Muscle layer of duodenum (tissue), 2 donors: ENCODE results near the gene AHCTF1.

Experiments used
- H3K27ac ChIP-seq: one replicate; pipeline ENCODE4 v1.7.0; 2013; ENCODE audit warnings: mild to moderate bottlenecking, low read length
- H3K27me3 ChIP-seq: one replicate; pipeline ENCODE4 v1.7.0; 2013; ENCODE audit warnings: low read depth, mild to moderate bottlenecking, control low read depth, low read length
- H3K36me3 ChIP-seq, 2 donors: one replicate each; pipeline ENCODE4 v1.7.0; 2013; ENCODE audit warnings: low read length in 2 of 2, control low read depth in 1 of 2, mild to moderate bottlenecking in 1 of 2; ENCODE audit not compliant: insufficient read depth in 2 of 2, control insufficient read depth in 1 of 2
- H3K4me1 ChIP-seq, 2 donors: one replicate each; pipeline ENCODE4 v1.7.0; 2013; ENCODE audit warnings: low read length in 2 of 2, mild to moderate bottlenecking in 2 of 2, control low read depth in 1 of 2, moderate library complexity in 1 of 2; ENCODE audit not compliant: insufficient read depth in 2 of 2, control insufficient read depth in 1 of 2
- H3K4me3 ChIP-seq, 2 donors: one replicate each; pipeline ENCODE4 v1.7.0; 2013; ENCODE audit warnings: low read length in 2 of 2, low read depth in 1 of 2, mild to moderate bottlenecking in 1 of 2
- H3K9me3 ChIP-seq, 2 donors: one replicate each; pipeline ENCODE4 v1.7.0; 2013; ENCODE audit warnings: low read length in 2 of 2, control low read depth in 1 of 2, mild to moderate bottlenecking in 1 of 2; ENCODE audit not compliant: control insufficient read depth in 1 of 2
- donor health status: healthy.

Gene AHCTF1

DNA sequence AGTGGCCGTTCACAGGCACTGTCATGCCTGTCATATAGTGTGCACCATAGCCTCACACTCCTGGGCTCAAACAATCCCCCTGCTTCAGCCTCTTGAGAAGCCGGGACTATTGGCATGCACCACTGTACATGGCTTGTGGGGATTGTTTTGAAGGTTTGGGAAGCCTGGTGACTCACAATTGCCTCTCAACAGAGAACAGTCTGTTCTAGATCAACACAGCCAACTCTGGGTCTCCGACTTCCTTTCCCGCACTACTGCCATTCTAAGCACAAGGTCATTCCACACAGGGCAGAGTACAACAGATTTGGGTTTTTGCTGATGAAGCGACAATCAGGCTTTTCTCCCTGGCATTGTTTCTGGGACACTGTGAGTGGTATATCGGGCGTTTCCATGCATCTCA, 15.5 kb upstream of the AHCTF1 start:
- Histone ChIP-seq H3K4me1 (no peaks in the 10 kb centered on the region), H3K4me3 (no peak overlapping the region), H3K36me3 (no peaks in the 10 kb centered on the region), H3K27ac (peak overlapping the region; percentile 27), H3K27me3 (no peaks in the 10 kb centered on the region), H3K9me3 (no peaks in the 10 kb centered on the region)

GRCh38 chr1:246946366-246946765, 14.6 kb upstream of the AHCTF1 start:
- Histone ChIP-seq H3K36me3 (no peaks in the 10 kb centered on the region), H3K4me3 (no peak overlapping the region), H3K4me1 (no peaks in the 10 kb centered on the region), H3K9me3 (no peaks in the 10 kb centered on the region), H3K27ac (no peak overlapping the region), H3K27me3 (no peaks in the 10 kb centered on the region)

DNA sequence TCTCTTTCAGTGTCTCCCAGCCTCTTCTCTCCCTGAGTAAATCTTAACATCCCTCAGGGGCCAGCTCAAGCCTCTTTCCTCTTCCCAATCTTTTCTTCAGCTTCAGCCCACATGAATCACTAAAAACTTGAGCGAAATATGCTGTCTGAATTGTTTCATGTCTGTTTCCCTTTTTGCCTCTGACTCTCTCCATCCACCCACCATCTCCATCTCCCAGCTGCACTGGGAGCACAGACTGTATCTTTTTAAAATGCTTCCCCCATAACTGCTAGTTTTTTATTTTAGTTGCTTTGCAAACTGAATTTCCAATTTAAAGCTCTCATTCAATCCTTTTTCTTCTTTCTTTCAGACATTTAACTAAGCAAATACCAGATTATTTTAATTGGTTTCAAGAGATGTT, 3.0 kb upstream of the AHCTF1 start:
- Histone ChIP-seq H3K36me3 (no peaks in the 10 kb centered on the region), H3K4me3 (no peak overlapping the region), H3K27me3 (no peaks in the 10 kb centered on the region), H3K9me3 (no peaks in the 10 kb centered on the region), H3K27ac (no peak overlapping the region), H3K4me1 (peaks cover 7 to 13% of the 10 kb centered on the region in 2 donors)

- no peaks in the 10 kb centered on the region for H3K9me3 ChIP-seq
Measured at GRCh38 chr1:246933893-246934292, 2.1 kb upstream of the AHCTF1 start.

DNA sequence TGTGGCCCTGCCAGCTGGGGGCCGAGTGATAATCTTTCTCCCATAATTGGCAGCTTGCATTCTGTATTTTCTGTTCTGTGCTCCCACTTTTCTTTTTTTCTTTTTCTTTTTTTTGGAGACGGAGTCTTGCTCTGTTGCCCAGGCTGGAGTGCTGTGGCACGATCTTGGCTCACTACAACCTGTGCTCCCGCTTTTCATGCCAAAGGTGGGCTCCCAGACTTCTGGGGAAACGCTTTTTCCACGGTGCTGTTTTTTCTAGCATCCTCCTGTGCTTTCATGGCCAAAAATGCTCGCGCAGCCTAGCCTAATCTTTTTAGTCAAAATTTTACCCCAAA, 585 bp upstream of the AHCTF1 start:
- Histone ChIP-seq H3K36me3 (no peaks in the 10 kb centered on the region), H3K4me1 (peaks cover 7 to 21% of the 10 kb centered on the region in 2 donors), H3K27me3 (no peaks in the 10 kb centered on the region), H3K9me3 (no peaks in the 10 kb centered on the region), H3K27ac (peak overlapping the region; percentile 51), H3K4me3 (peak overlapping the region; percentile 59 to 77)

More at GRCh38 chr1:246933893-246934292, 2.1 kb upstream of the AHCTF1 start:
- no peaks in the 10 kb centered on the region for H3K36me3 ChIP-seq
- H3K27me3 ChIP-seq: no peaks in the 10 kb centered on the region
- H3K4me1 ChIP-seq: peaks cover 7 to 17% of the 10 kb centered on the region in 2 donors
- no peak overlapping the region for H3K4me3 ChIP-seq
- H3K27ac ChIP-seq: no peak overlapping the region

DNA sequence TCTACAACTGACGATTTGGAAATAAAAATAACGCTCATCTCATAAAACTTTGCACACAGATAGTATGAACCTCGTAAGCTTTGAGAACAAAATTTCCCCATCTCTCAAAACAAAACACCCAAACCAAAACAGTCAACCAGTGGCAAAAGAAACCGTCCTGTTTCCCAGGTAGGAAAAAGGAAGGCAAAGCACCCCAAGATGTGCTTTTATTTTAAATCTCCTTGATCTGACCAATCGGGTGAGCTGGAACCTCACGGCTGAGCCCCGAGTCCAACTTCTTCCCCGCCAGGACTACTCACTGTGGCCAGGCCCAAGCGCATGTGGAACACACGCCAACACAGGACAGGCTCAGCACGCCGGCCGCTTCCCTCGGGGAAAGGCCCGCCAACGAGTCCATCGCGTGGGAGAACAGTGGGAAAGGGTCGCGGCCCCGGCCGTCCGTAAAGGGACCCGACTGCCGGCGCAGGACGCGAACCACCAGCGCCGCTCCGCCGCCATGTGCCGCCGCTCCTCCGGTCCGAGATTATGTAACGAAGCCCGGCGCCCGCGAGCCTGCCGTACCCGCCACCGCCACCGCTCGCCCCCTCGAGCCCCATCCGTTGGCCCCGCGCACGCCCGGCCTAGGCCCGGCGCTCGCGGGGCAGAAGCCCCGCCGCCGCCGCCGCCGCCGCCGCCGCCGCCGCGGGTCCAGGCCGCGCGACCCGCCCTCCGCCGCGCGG, 759 bp downstream of the AHCTF1 start:
- peak overlapping the region; percentile 88 for H3K27ac ChIP-seq
- H3K9me3 ChIP-seq: no peaks in the 10 kb centered on the region
- peak overlapping the region; percentile 77 to 81 for H3K4me3 ChIP-seq
- H3K36me3 ChIP-seq: no peaks in the 10 kb centered on the region
- H3K27me3 ChIP-seq: no peaks in the 10 kb centered on the region
- H3K4me1 ChIP-seq: peaks cover 7 to 21% of the 10 kb centered on the region in 2 donors

DNA sequence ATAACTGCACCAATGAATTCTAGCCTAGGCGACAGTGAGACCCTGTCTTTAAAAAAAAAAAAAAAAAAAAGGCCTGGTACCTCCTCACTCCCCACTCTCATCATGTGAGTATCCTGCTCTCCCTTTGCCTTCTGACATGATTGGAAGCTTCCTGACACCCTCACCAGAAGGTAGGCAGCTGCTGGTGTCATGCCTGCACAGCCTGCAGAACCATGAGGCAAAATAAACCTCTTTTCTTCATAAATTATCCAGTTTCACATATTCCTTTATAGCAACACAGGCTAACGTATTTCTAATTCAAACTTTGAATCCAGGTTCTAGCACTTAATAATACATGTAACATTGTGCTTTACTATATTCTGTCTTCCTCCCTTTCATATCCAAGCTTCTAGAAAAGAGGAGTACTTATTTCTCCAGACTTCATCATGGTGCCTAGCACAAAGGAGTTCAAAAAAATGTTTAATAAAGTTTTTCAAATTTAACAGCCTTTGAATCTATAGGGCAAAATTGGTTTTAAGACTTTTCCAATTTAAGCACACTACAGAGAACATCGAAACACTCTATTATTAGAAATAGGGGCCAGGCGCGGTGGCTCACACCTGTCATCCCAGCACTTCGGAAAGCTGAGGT, 5.6 kb downstream of the AHCTF1 start:
- Histone ChIP-seq H3K4me1 (peaks cover 3 to 30% of the 10 kb centered on the region in 2 donors), H3K27me3 (no peaks in the 10 kb centered on the region), H3K4me3 (no peak overlapping the region), H3K36me3 (no peaks in the 10 kb centered on the region), H3K27ac (no peak overlapping the region), H3K9me3 (no peaks in the 10 kb centered on the region)

GRCh38 chr1:246923900-246924299, 7.8 kb downstream of the AHCTF1 start:
- H3K36me3 ChIP-seq: no peaks in the 10 kb centered on the region
- no peaks in the 10 kb centered on the region for H3K27me3 ChIP-seq
- no peak overlapping the region for H3K4me3 ChIP-seq
- no peak overlapping the region for H3K27ac ChIP-seq
- no peaks in the 10 kb centered on the region for H3K9me3 ChIP-seq
- peaks cover 0 to 17% of the 10 kb centered on the region in 2 donors for H3K4me1 ChIP-seq

DNA sequence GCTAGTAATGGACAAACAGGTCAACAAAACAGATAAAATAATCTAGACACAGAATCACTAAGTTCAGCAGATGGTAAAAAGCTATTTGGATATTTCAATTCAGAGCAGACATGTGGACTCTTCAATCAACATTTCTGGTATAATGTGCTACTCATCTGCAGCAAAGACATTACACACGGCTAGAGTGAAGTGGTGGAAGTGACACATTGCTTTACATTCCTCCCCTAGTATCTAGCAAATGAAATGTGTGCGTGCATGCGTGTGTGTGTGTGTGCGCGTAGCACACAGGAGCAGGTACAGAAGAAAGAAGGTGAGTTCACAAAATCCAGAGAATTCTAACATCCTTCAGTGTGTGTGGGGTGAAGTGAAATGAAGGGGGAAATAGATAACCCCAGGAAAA, 8.3 kb downstream of the AHCTF1 start:
- H3K9me3 ChIP-seq: no peaks in the 10 kb centered on the region
- H3K36me3 ChIP-seq: no peaks in the 10 kb centered on the region
- peaks cover 0 to 17% of the 10 kb centered on the region in 2 donors for H3K4me1 ChIP-seq
- no peak overlapping the region for H3K4me3 ChIP-seq
- no peak overlapping the region for H3K27ac ChIP-seq
- H3K27me3 ChIP-seq: no peaks in the 10 kb centered on the region

- H3K27ac ChIP-seq: no peak overlapping the region
- H3K27me3 ChIP-seq: no peaks in the 10 kb centered on the region
- no peaks in the 10 kb centered on the region for H3K9me3 ChIP-seq
- peaks cover 0 to 14% of the 10 kb centered on the region in 2 donors for H3K4me1 ChIP-seq
- no peak overlapping the region for H3K4me3 ChIP-seq
- H3K36me3 ChIP-seq: peaks cover 9 to 10% of the 10 kb centered on the region in 2 donors
Measured at GRCh38 chr1:246921481-246921880, 10.3 kb downstream of the AHCTF1 start.

DNA sequence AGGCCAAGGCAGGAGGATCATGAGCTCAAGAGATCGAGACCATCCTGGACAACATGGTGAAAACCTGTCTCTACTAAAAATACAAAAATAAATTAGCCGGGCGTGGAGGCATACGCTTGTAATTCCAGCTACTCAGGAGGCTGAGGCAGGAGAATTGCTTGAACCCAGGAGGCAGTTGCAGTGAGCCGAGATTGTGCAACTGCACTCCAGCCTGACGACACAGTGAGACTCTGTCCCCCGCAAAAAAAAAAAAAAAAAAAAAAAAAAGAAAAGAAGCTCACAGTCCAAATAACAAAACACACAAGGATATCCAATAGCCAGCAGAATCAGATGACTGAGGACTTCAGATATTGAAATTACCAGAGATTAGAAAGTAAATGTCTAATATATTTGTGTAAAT, 11.8 kb downstream of the AHCTF1 start:
- Histone ChIP-seq H3K4me1 (peaks cover 0 to 5% of the 10 kb centered on the region in 2 donors), H3K9me3 (no peaks in the 10 kb centered on the region), H3K27ac (no peak overlapping the region), H3K36me3 (peaks cover 10 to 11% of the 10 kb centered on the region in 2 donors), H3K4me3 (no peak overlapping the region), H3K27me3 (no peaks in the 10 kb centered on the region)
